MM.1S (cell line): ENCODE data around the gene FLYWCH2.

Experiments used
- EZH2 ChIP-seq: fragments of 300-600 bp; sonication (generic); optimal IDR thresholded peaks from 2 replicates; pipeline ENCODE3; 2017; ENCODE audit warnings: low read depth, mild to moderate bottlenecking, antibody characterized with exemption, low read length, mixed read lengths
- EZH2phosphoT487 ChIP-seq: fragments of 300-600 bp; sonication (generic); IDR thresholded peaks from 2 replicates; pipeline ENCODE4 v1.6.1; 2018; ENCODE audit warnings: antibody characterized with exemption, low read length
- TF ChIP-seq, protein P1 (sequence below): fragments of 300-600 bp; sonication (generic); IDR thresholded peaks from 2 replicates; pipeline ENCODE4 v1.5.1; 2016; ENCODE audit warnings: antibody characterized with exemption, low read length, mixed read lengths

DNA sequence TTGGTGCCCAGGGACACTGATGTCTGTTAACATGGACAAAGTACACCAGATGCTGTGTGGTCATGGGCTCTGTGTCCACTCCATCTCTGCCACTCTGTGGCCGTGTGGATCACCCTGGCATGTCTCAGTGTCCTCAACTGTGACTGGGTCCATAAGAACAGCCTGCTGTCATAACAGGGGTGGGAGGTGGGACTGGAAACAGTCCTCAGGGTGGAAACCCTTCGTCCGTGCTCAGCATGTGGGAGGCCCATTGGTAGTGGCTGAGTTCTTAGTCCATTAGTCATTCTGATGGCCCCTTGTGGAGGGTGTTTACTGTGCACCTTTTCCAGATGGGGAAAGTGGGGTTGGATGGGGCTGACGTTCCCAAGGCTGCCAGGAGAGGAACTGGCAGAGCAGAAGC, 12.8 kb downstream of the FLYWCH2 start:
- TF ChIP-seq, protein P1, sequence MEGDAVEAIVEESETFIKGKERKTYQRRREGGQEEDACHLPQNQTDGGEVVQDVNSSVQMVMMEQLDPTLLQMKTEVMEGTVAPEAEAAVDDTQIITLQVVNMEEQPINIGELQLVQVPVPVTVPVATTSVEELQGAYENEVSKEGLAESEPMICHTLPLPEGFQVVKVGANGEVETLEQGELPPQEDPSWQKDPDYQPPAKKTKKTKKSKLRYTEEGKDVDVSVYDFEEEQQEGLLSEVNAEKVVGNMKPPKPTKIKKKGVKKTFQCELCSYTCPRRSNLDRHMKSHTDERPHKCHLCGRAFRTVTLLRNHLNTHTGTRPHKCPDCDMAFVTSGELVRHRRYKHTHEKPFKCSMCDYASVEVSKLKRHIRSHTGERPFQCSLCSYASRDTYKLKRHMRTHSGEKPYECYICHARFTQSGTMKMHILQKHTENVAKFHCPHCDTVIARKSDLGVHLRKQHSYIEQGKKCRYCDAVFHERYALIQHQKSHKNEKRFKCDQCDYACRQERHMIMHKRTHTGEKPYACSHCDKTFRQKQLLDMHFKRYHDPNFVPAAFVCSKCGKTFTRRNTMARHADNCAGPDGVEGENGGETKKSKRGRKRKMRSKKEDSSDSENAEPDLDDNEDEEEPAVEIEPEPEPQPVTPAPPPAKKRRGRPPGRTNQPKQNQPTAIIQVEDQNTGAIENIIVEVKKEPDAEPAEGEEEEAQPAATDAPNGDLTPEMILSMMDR = no peak
- TF ChIP-seq EZH2 = no peak
- no peak for TF ChIP-seq EZH2phosphoT487
